ENCODE results near the gene CA5A.
"Not testable (repeated sequence)": the region's sequence is repeated elsewhere in the genome, so short reads cannot be mapped to it uniquely, and the experiment has no call there.

CA5A gene

GRCh38 chr16:87936375-87937230 is at the start of gene CA5A:
Gene CA5A (minus strand): TSS chr16:87936529. CDS start chr16:87936450, 79 bp downstream.
- no peak for DNase-seq

GRCh38 chr16:87985493-87985892 is 49.2 kb upstream of the CA5A start:
- DNase-seq, result not testable (repeated sequence)

- no peak for DNase-seq
These were observed 48.4 kb upstream of the CA5A start for GRCh38 chr16:87984632-87985267.

GRCh38 chr16:87984180-87984579 is 47.9 kb upstream of the CA5A start:
- DNase-seq, result not testable (repeated sequence)

- not testable (repeated sequence) for DNase-seq
These were observed 47.4 kb upstream of the CA5A start for GRCh38 chr16:87983737-87984097.

- DNase-seq, result not testable (repeated sequence)
These were observed 46.9 kb upstream of the CA5A start for GRCh38 chr16:87983072-87983736.

- DNase-seq, result no peak
These were observed 46.3 kb upstream of the CA5A start for GRCh38 chr16:87982581-87983041.

GRCh38 chr16:87981376-87981775 is 45.0 kb upstream of the CA5A start:
- not testable (repeated sequence) for DNase-seq

- DNase-seq, result not testable (repeated sequence)
These were observed 43.7 kb upstream of the CA5A start for GRCh38 chr16:87979911-87980630.

GRCh38 chr16:87979352-87979751 is 43.0 kb upstream of the CA5A start:
- DNase-seq, result no peak

GRCh38 chr16:87978127-87978526 is 41.8 kb upstream of the CA5A start:
- no peak for DNase-seq

- DNase-seq, result no peak
These were observed 40.3 kb upstream of the CA5A start for GRCh38 chr16:87976665-87977064.

- DNase-seq, result no peak
These were observed 37.8 kb upstream of the CA5A start for GRCh38 chr16:87974178-87974577.

- no peak for DNase-seq
These were observed 37.4 kb upstream of the CA5A start for GRCh38 chr16:87973717-87974116.

GRCh38 chr16:87971933-87972332 is 35.6 kb upstream of the CA5A start:
- no peak for DNase-seq

- no peak for DNase-seq
These were observed 33.9 kb upstream of the CA5A start for GRCh38 chr16:87970186-87970585.

GRCh38 chr16:87968541-87968940 is 32.2 kb upstream of the CA5A start:
- no peak for DNase-seq

GRCh38 chr16:87966685-87967185 is 30.4 kb upstream of the CA5A start:
- no peak for DNase-seq

- DNase-seq, result no peak
These were observed 29.8 kb upstream of the CA5A start for GRCh38 chr16:87966064-87966645.

GRCh38 chr16:87965417-87965816 is 29.1 kb upstream of the CA5A start:
- no peak for DNase-seq

- no peak for DNase-seq
These were observed 27.8 kb upstream of the CA5A start for GRCh38 chr16:87964049-87964659.

GRCh38 chr16:87963400-87963799 is 27.1 kb upstream of the CA5A start:
- no peak for DNase-seq
